ENCODE data around the gene RAB4B. TPM values are rescaled to one million over a fixed set of nuclear protein-coding genes. Genes with fewer than 3 reads are reported as not detected.
"Not testable (repeated sequence)": the region's sequence is repeated elsewhere in the genome, so short reads cannot be mapped to it uniquely, and the experiment has no call there.

Gene RAB4B
- total and polyA plus RNA-seq, 2 donors (not counting 1 experiment from before 2014, with no cell fraction given) = 108 to 141 TPM

- Mint-ChIP-seq H3K4me3 (no peak overlapping the region), H3K4me1 (peaks cover 10% of the 10 kb centered on the region), H3K27ac (no peak overlapping the region), H3K9me3 (ENCODE audit: insufficient read depth) (no peaks in the 10 kb centered on the region), H3K27me3 (no peaks in the 10 kb centered on the region)
- H3K9ac ChIP-seq (ENCODE audit: low read length) = no peak overlapping the region
- intact Hi-C loops (cut with micrococcal nuclease) = no loop called here
- H3K4me2 ChIP-seq (replicated peaks; ENCODE audit: low read depth, low read length, poor library complexity, severe bottlenecking) = no peak overlapping the region
- ChIA-PET POLR2A (no interaction called here), CTCF (no interaction called here)
- no peaks in the 10 kb centered on the region for H3K79me2 ChIP-seq (ENCODE audit: control insufficient read depth, insufficient read depth, low read length)
- DNase-seq = no peak
- peaks cover 7% of the 10 kb centered on the region for H4K20me1 ChIP-seq (ENCODE audit: control insufficient read depth, insufficient read depth, low read length, poor library complexity, severe bottlenecking)
- TF ChIP-seq, protein P1, sequence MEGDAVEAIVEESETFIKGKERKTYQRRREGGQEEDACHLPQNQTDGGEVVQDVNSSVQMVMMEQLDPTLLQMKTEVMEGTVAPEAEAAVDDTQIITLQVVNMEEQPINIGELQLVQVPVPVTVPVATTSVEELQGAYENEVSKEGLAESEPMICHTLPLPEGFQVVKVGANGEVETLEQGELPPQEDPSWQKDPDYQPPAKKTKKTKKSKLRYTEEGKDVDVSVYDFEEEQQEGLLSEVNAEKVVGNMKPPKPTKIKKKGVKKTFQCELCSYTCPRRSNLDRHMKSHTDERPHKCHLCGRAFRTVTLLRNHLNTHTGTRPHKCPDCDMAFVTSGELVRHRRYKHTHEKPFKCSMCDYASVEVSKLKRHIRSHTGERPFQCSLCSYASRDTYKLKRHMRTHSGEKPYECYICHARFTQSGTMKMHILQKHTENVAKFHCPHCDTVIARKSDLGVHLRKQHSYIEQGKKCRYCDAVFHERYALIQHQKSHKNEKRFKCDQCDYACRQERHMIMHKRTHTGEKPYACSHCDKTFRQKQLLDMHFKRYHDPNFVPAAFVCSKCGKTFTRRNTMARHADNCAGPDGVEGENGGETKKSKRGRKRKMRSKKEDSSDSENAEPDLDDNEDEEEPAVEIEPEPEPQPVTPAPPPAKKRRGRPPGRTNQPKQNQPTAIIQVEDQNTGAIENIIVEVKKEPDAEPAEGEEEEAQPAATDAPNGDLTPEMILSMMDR (IDR thresholded peaks at IDR 0.05) = no peak
- no peak for TF ChIP-seq EZH2 (IDR thresholded peaks at IDR 0.05; ENCODE audit: borderline replicate concordance, insufficient read depth, low read depth, low read length, poor library complexity, severe bottlenecking)
- peaks cover 0 to 26% of the 10 kb centered on the region in 2 experiments for H3K36me3 ChIP-seq (replicated peaks in 1 of 2; ENCODE audit: control extremely low read depth in 1 of 2, control insufficient read depth in 1 of 2, extremely low read depth in 1 of 2, insufficient read depth in 2 of 2, low read length in 1 of 2)
- no peak overlapping the region for H3K4me3 ChIP-seq (ENCODE audit: control extremely low read depth in 1 of 5, extremely low read depth in 1 of 5, insufficient read depth in 1 of 5, low read depth in 2 of 5, low read length in 4 of 5)
- no peak overlapping the region for H2AFZ ChIP-seq (ENCODE audit: insufficient read depth, low read depth, low read length, poor library complexity, severe bottlenecking)
- H3K27me3 ChIP-seq (replicated peaks in 1 of 4; ENCODE audit: control extremely low read depth in 1 of 4, control insufficient read depth in 3 of 4, insufficient read depth in 4 of 4, low read length in 3 of 4) = no peaks in the 10 kb centered on the region
- no peak overlapping the region for H3K27ac ChIP-seq (ENCODE audit: low read length in 2 of 2)
- H3K9me3 ChIP-seq (ENCODE audit: control extremely low read depth in 1 of 3, control insufficient read depth in 2 of 3, insufficient read depth in 1 of 3, low read length in 2 of 3) = peaks cover 0 to 15% (median 0%) of the 10 kb centered on the region in 3 donors
- 91% methylated on average over 5 of the region's 5 CpGs for WGBS (ENCODE audit: insufficient coverage)
- ATAC-seq (ENCODE audit: low read depth) = no peak
- peaks cover 9 to 15% of the 10 kb centered on the region in 2 donors for H3K4me1 ChIP-seq (ENCODE audit: control insufficient read depth in 2 of 2, insufficient read depth in 2 of 2, low read length in 2 of 2)
Observed at GRCh38 chr19:40768869-40769268, 9.2 kb upstream of the RAB4B start.

GRCh38 chr19:40771101-40771862, 6.8 kb upstream of the RAB4B start:
- WGBS (ENCODE audit: insufficient coverage) = 98% methylated on average over 8 of the region's 10 CpGs
- DNase-seq; H3K27ac ChIP-seq (ENCODE audit: low read length in 2 of 2); H3K9me3 Mint-ChIP-seq (ENCODE audit: insufficient read depth); ATAC-seq (ENCODE audit: low read depth); H3K4me2 ChIP-seq (replicated peaks; ENCODE audit: low read depth, low read length, poor library complexity, severe bottlenecking); H3K27me3 Mint-ChIP-seq; H3K4me3 Mint-ChIP-seq; H3K36me3 ChIP-seq (replicated peaks in 1 of 2; ENCODE audit: control extremely low read depth in 1 of 2, control insufficient read depth in 1 of 2, extremely low read depth in 1 of 2, insufficient read depth in 2 of 2, low read length in 1 of 2); H3K27me3 ChIP-seq (replicated peaks in 1 of 4; ENCODE audit: control extremely low read depth in 1 of 4, control insufficient read depth in 3 of 4, insufficient read depth in 4 of 4, low read length in 3 of 4); H2AFZ ChIP-seq (ENCODE audit: insufficient read depth, low read depth, low read length, poor library complexity, severe bottlenecking); H4K20me1 ChIP-seq (ENCODE audit: control insufficient read depth, insufficient read depth, low read length, poor library complexity, severe bottlenecking); H3K4me3 ChIP-seq (ENCODE audit: control extremely low read depth in 1 of 5, extremely low read depth in 1 of 5, insufficient read depth in 1 of 5, low read depth in 2 of 5, low read length in 4 of 5); intact Hi-C loops (cut with micrococcal nuclease); H3K79me2 ChIP-seq (ENCODE audit: control insufficient read depth, insufficient read depth, low read length); H3K9ac ChIP-seq (ENCODE audit: low read length); POLR2A ChIA-PET: not testable (repeated sequence)
- Histone ChIP-seq H3K4me1 (ENCODE audit: control insufficient read depth in 2 of 2, insufficient read depth in 2 of 2, low read length in 2 of 2) (peaks cover 27 to 38% of the 10 kb centered on the region in 2 donors), H3K9me3 (ENCODE audit: control extremely low read depth in 1 of 3, control insufficient read depth in 2 of 3, insufficient read depth in 1 of 3, low read length in 2 of 3) (peaks cover 0 to 15% (median 0%) of the 10 kb centered on the region in 3 donors)
- peaks cover 28% of the 10 kb centered on the region for H3K4me1 Mint-ChIP-seq
- peak overlapping the region; percentile 32 for H3K27ac Mint-ChIP-seq
- CTCF ChIA-PET = interaction anchor here (1.2 kb wide), 1 partner anchor 13 kb away, joined by 3 read pairs; no protein-coding TSS in a partner anchor

All from B cell (primary cell).